Activated B cell treated with CpG ODN at 0.5 μM for 24 hours (primary cell): Measurements from ENCODE around the gene IL1B. TPM values are rescaled to one million over a fixed set of nuclear protein-coding genes. Genes with fewer than 3 reads are reported as not detected.

Experiments
- ATAC-seq: fragments of 200-7000 bp; cut with Tn5 transposase; one replicate; pipeline ENCODE4 v1.10.0; 2021; ENCODE audit warnings: low read depth, mild to moderate bottlenecking, moderate library complexity
- CTCF ChIA-PET: fragments of 350-600 bp; sonication (Branson Sonifier 250); formaldehyde crosslinking; loops from one replicate; lab custom pipeline; 2021; ENCODE audit warnings: antibody characterized with exemption; lab: Charles Lee
- POLR2A ChIA-PET: fragments of 350-600 bp; sonication (Branson Sonifier 250); formaldehyde crosslinking; loops from one replicate; lab custom pipeline; 2021; ENCODE audit warnings: antibody characterized with exemption; lab: Charles Lee
- DNase-seq: peaks from one replicate; pipeline ENCODE4 v3.0.0; 2022
- H3K27ac Mint-ChIP-seq: one replicate; pipeline ENCODE4 v1.8.0; 2020; ENCODE audit warnings: mixed read lengths
- H3K27me3 Mint-ChIP-seq: one replicate; pipeline ENCODE4 v1.8.0; 2021; ENCODE audit warnings: mixed read lengths
- H3K36me3 Mint-ChIP-seq: one replicate; pipeline ENCODE4 v1.8.0; 2021; ENCODE audit warnings: low read depth, mixed read lengths
- H3K4me1 Mint-ChIP-seq: one replicate; pipeline ENCODE4 v1.8.0; 2021; ENCODE audit warnings: mixed read lengths
- H3K4me3 Mint-ChIP-seq: one replicate; pipeline ENCODE4 v1.8.0; 2020; ENCODE audit warnings: mild to moderate bottlenecking, mixed read lengths
- H3K9me3 Mint-ChIP-seq: one replicate; pipeline ENCODE4 v1.8.0; 2020; ENCODE audit warnings: mixed read lengths
- intact Hi-C: fragments of 100-400 bp; cut with micrococcal nuclease; formaldehyde crosslinking; loops from one replicate; pipeline ENCODE4 v1.15.1; 2024
- total RNA-seq: library from RNA; stranded (reverse); gene quantifications from 2 replicates; pipeline ENCODE4 v1.2.3, GENCODE V29; 2022
- TF ChIP-seq, protein P1 (sequence below): fragments of 200-600 bp; IDR thresholded peaks from one replicate; pipeline ENCODE4 v1.8.0; 2022; ENCODE audit warnings: antibody characterized with exemption, mild to moderate bottlenecking

IL1B gene
- total RNA-seq, 1 donor from 2014 or later, result 0.53 TPM

DNA sequence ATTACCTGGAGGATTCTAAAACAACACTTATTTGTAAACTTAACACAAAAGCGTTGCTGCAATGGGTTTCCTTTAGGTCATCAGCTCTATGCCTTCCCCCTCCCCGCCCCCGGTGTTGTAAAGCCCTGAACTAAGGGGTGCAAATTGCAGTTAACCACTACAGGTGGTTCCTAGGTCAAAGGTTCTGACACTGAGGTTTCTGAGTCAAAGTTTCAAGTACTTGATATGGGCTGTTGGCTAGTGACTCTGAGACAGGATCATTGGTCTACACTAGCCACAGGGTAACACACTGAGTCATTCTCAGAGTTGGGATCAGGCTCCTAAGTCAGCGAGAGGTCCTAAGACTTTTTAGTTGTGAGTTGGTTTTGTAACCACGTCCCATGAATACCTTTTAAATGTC is 15.4 kb downstream of the IL1B start:
- Mint-ChIP-seq H3K4me1 (no peaks in the 10 kb centered on the region), H3K4me3 (no peak overlapping the region), H3K9me3 (no peaks in the 10 kb centered on the region), H3K36me3 (no peaks in the 10 kb centered on the region), H3K27me3 (no peaks in the 10 kb centered on the region), H3K27ac (no peak overlapping the region)
- intact Hi-C loops, result no loop called here
- ATAC-seq (no peak), DNase-seq (no peak)
- ChIA-PET POLR2A (no interaction called here), CTCF (no interaction called here)
- TF ChIP-seq, protein P1, sequence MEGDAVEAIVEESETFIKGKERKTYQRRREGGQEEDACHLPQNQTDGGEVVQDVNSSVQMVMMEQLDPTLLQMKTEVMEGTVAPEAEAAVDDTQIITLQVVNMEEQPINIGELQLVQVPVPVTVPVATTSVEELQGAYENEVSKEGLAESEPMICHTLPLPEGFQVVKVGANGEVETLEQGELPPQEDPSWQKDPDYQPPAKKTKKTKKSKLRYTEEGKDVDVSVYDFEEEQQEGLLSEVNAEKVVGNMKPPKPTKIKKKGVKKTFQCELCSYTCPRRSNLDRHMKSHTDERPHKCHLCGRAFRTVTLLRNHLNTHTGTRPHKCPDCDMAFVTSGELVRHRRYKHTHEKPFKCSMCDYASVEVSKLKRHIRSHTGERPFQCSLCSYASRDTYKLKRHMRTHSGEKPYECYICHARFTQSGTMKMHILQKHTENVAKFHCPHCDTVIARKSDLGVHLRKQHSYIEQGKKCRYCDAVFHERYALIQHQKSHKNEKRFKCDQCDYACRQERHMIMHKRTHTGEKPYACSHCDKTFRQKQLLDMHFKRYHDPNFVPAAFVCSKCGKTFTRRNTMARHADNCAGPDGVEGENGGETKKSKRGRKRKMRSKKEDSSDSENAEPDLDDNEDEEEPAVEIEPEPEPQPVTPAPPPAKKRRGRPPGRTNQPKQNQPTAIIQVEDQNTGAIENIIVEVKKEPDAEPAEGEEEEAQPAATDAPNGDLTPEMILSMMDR, result no peak

DNA sequence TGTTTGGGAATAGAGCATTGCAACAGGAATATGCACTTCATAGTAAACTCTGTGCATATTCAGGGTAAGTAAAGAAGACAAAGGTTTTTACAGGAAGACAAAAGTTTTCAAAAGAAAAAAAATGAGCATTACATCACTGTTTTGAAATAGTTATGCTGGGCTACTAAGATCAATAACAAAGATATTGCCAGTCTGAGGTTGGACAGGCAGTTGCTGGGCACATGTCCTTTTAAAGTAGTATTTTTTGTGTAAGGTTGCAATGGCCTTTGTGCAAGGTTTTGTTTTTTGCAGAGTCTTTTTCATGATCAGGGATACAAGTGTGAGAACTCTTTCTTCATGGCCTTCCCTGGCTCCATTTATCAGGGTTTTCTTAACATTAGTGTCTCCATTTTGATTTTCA is 16.2 kb downstream of the IL1B start:
- Mint-ChIP-seq H3K36me3 (no peaks in the 10 kb centered on the region), H3K27ac (no peak overlapping the region), H3K4me3 (no peak overlapping the region), H3K9me3 (no peaks in the 10 kb centered on the region), H3K4me1 (no peaks in the 10 kb centered on the region), H3K27me3 (no peaks in the 10 kb centered on the region)
- ChIA-PET POLR2A (no interaction called here), CTCF (no interaction called here)
- DNase-seq (no peak), ATAC-seq (no peak)
- TF ChIP-seq, protein P1, result no peak
- intact Hi-C loops, result no loop called here

GRCh38 chr2:112819081-112819480 is 17.5 kb downstream of the IL1B start:
- ATAC-seq (no peak), DNase-seq (no peak)
- intact Hi-C loops, result no loop called here
- ChIA-PET POLR2A (no interaction called here), CTCF (no interaction called here)
- H3K36me3 Mint-ChIP-seq, result no peaks in the 10 kb centered on the region
- H3K27me3 Mint-ChIP-seq, result no peaks in the 10 kb centered on the region
- no peaks in the 10 kb centered on the region for H3K9me3 Mint-ChIP-seq
- no peak overlapping the region for H3K4me3 Mint-ChIP-seq
- no peak overlapping the region for H3K27ac Mint-ChIP-seq
- TF ChIP-seq, protein P1, result no peak
- H3K4me1 Mint-ChIP-seq, result no peaks in the 10 kb centered on the region

GRCh38 chr2:112818094-112818902 is 18.3 kb downstream of the IL1B start:
- DNase-seq (no peak), ATAC-seq (no peak)
- POLR2A ChIA-PET, result no interaction called here
- H3K9me3 Mint-ChIP-seq, result no peaks in the 10 kb centered on the region
- no peaks in the 10 kb centered on the region for H3K36me3 Mint-ChIP-seq
- peaks cover 1% of the 10 kb centered on the region for H3K4me1 Mint-ChIP-seq
- H3K27ac Mint-ChIP-seq, result no peak overlapping the region
- intact Hi-C loops, result no loop called here
- no peaks in the 10 kb centered on the region for H3K27me3 Mint-ChIP-seq
- no peak overlapping the region for H3K4me3 Mint-ChIP-seq
- CTCF ChIA-PET, result no interaction called here
- TF ChIP-seq, protein P1, result no peak

GRCh38 chr2:112817082-112817689 is 19.4 kb downstream of the IL1B start:
- DNase-seq (no peak), ATAC-seq (no peak)
- Mint-ChIP-seq H3K27me3 (no peaks in the 10 kb centered on the region), H3K27ac (no peak overlapping the region), H3K4me3 (no peak overlapping the region), H3K36me3 (no peaks in the 10 kb centered on the region), H3K4me1 (peaks cover 12% of the 10 kb centered on the region), H3K9me3 (no peaks in the 10 kb centered on the region)
- intact Hi-C loops, result no loop called here
- ChIA-PET POLR2A (interaction anchor here (0.6 kb wide), 1 partner anchor 87 kb away, joined by 3 read pairs; no protein-coding TSS in a partner anchor), CTCF (no interaction called here)
- TF ChIP-seq, protein P1, result no peak
